GM18502 (cell line): Measurements from ENCODE around the gene CCNG1.
"Not testable (repeated sequence)": the region's sequence is repeated elsewhere in the genome, so short reads cannot be mapped to it uniquely, and the experiment has no call there.

Experiments used
- ATAC-seq: cut with Tn5 transposase; IDR thresholded peaks from one replicate; pipeline ENCODE4 v1.9.1; 2021; ENCODE audit warnings: mild to moderate bottlenecking; ENCODE audit not compliant: unreplicated experiment, poor library complexity

CCNG1 gene

DNA sequence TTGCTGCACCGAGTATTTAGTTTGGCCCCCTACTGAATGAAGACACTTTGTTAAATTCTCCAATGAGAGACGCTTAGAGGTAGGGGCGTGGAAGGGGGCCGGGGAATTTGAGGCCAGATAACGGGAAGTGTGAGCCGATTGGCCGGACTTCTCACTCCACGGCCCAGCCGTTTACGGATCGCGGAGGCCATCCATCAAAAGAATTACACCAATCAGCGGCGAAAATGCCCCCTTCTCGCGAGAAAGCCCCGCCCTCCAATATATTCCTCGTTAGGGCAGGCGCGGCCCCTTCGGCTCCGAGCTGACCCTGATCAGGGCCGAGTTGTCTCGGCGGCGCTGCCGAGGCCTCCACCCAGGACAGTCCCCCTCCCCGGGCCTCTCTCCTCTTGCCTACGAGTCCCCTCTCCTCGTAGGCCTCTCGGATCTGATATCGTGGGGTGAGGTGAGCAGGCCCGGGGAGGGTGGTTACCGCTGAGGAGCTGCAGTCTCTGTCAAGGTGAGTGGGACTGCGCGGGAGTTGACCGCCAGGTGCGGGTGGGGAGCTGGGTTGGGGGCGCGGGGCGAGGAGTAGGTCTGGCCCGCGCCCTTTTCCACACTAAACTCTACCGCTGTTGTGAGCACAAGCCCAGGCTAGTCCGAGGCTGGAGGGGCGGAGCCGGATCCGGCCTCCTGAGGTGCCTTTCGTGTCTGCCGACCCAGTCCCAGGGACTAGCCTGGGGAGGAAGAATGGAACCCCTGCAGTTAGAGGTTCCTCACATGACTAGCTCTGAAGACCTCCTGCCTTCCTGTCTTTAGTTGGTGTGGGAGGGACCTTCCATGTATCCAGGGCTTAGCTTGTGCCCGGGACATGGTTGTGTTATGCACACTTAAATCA, at the start of gene CCNG1:
CCNG1 (plus strand) TSS at position 287 of the 874 bp plus-strand sequence. CDS start 1,662 bp downstream, outside the sequence.
- ATAC-seq, result peak; percentile 96

DNA sequence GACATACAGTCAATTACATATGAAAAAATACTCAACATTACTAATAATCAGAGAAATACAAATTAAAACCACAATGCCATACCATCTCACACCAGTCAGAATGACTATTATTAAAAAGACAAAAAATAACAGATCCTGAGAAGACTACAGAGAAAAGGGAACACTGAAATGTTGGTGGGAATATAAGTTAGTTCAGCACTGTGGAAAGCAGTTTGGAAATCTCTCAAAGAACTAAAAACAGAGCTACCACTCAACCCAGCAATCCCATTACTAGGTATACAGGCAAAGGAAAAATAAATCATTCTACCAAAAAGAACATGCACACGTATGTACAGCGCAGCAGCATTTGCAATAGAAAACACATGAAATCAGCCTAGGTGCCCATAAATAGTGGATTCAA, 41.6 kb upstream of the CCNG1 start:
- ATAC-seq, result no peak

DNA sequence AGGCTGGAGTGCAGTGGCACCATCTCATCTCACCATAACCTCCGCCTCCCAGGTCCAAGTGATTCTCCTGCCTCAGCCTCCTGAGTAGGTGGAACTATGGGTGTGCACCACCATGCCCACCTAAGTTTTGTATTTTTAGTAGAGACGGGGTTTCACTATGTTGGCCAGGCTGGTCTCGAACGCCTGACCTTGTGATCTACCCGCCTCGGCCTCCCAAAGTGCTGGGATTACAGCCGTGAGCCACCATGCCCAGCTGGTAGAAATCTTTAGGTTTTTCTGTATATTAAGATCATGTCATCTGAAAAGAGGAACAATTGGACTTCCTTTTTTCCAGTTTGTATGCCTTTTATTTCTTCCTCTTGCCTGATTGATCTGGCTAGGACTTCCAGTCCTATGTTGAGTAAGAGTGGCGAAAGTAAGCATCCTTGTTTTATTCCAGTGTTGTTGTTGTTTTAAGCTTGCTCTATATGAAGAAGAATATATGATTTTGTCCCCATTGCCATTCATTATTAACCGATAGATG, 40.5 kb upstream of the CCNG1 start:
- not testable (repeated sequence) for ATAC-seq

DNA sequence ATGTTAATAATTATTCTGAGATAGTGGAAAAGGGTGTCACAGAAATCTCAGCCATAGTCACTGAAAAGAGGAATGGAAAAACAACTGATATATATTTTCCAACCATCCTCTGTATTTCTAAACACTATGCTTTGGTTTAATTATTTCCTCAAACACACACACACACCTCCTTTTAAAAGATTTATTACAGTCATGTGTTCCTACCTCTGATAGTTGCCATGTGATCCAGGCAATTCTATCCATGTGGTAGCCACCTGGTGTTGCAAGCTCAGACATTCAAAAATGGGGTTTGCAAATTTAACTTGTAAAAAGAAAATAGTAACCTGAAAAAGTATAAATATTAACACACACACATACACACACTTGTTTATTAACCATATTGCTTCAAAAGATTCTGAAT, 40.0 kb upstream of the CCNG1 start:
- no peak for ATAC-seq

GRCh38 chr5:163399923-163400322, 37.5 kb upstream of the CCNG1 start:
- no peak for ATAC-seq

DNA sequence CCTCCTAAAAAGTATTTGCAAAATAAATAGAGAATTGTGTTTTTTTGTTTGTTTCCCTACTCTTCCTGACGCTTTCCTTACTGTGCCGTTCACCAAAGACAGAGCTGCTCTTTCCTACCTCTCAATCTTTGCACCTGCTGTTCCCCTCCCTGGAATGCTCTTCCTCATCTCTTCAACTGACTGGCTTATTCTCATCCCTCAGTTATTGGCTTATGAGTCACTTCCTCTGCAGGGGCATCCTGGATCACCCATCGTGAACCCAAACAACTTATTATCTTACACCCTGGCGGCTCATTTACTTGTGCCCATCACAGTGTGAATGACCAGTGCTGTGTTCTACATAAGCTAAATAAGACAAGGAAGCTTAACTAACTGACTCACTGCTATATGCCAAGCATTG, 36.1 kb upstream of the CCNG1 start:
- no peak for ATAC-seq

DNA sequence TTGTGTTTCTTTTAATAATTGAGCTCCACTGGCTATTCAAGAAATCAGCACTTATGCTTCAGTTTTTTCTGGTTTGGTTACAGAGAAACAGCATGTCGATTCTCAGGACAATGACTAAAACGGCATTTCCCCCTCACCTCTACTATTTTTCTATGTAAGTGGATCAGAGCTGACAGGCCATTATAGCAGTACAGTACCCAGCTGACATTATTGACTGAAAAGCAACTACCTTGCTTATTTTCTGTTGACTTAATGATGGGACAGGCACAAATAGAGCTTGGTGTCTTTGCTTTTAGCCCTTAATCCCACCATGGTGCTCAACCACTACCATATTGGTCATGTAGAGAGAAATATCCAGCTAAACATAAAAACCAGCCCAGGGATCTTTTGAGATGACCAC, 35.4 kb upstream of the CCNG1 start:
- ATAC-seq, result no peak

- ATAC-seq, result no peak
Observed at GRCh38 chr5:163404364-163405173, 32.8 kb upstream of the CCNG1 start.

DNA sequence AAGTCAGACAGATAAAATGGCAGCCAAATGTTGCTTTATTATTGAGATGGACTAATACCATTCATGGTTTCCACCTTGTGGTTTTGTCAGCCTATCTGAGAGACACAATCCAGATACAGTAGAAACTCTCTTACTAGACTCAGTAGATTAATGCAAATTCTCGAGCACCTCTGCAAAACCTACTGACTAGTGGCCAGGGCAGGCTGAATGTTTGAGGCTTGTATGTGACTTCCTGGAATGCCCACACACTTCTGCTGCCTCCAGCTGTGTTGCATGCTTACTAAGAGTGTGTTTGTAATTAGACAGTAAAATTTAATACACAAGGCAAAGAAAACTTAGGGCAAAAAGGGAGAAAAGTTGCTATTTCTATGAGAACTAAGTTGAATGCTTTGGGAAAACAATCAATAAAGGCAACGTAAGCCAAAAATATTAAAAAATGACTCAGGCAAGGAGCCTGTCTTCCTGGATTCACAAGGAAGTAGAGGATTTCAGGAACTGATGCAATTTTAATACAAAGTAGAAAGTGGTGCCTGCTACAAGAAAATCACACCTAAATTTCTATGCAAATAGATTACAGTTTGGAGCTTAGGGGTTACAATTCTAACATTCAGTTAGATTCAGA, 30.2 kb upstream of the CCNG1 start:
- peak; percentile 86 for ATAC-seq

- ATAC-seq, result peak; percentile 77
Observed at GRCh38 chr5:163408311-163408923, 29.0 kb upstream of the CCNG1 start.

GRCh38 chr5:163409384-163409783, 28.0 kb upstream of the CCNG1 start:
- no peak for ATAC-seq

DNA sequence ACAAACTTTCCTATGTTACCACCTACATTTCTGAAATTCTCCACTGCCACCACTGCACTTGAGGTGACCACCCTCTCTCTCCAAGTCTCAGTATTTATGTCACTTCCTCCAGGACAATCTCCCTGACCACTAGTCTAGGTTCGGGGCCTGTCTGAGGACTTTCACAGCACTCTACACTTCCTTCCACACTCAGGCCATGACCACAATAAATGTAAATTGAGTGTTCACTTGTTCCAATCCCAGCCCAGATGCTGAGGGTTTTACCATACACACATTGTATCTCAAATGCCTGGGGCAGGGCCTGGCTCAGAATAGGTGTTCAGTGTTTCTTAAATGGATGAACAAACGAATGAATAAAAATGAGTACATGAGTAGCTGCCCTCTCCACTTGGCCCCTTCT, 26.9 kb upstream of the CCNG1 start:
- ATAC-seq, result no peak

- not testable (repeated sequence) for ATAC-seq
Observed at GRCh38 chr5:163415673-163416072, 21.7 kb upstream of the CCNG1 start.

- ATAC-seq, result no peak
Observed at GRCh38 chr5:163424836-163425235, 12.6 kb upstream of the CCNG1 start.

- not testable (repeated sequence) for ATAC-seq
Observed at GRCh38 chr5:163426128-163426527, 11.3 kb upstream of the CCNG1 start.

DNA sequence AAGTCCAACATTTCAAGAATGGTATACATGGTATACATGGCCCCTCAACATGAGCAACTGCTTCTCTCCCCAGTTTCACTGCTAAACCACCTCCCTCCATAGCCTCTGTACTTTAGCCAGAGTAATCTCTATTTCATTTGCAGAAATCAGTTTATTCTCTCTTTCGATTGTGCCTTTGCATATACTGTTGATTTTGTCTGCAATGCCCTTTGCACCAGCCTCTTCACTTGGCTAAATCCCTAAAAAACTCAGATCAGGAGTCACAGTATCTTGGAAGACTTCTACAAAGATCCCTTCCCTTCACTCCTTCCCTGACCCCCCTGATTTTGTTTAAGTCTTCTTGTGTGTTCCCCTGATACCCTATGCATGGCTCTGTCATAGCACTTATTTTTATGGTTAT, 4.9 kb upstream of the CCNG1 start:
- ATAC-seq, result no peak

- ATAC-seq, result no peak
Observed at GRCh38 chr5:163433271-163433670, 4.1 kb upstream of the CCNG1 start.

GRCh38 chr5:163434401-163434866, 3.0 kb upstream of the CCNG1 start:
- ATAC-seq, result no peak

DNA sequence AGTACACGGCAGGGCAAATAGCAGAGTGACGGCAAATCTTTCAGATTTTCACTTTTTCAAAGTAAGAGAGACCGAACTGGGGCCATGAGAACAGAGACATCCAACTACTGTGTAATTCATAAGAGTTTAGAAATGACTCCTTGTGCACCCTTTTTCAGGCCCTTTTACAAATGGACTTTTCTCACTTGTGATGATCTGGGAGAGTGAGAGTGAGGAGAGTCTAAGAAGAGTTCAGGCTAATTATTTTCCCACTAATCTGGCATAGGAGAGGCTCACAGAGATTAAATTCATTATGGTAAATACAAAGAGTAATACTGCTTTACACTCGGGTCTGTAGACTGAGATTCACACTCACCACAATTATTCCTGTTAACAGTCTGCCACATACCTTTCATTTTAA, 880 bp upstream of the CCNG1 start:
- no peak for ATAC-seq

DNA sequence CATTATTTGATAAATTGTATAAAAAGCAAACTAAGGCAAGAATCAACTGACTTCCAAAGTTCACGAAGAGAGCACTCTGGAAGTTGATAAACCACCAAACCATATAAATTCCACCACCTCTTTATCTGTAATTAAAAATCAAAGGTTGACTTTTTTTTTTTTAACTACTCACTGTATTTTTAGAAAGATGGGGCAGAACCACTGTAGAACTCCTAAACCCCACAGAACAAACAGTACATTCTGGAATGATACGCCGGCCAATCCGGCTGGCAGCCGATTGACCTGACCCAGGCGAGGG, 435 bp upstream of the CCNG1 start:
- no peak for ATAC-seq
